ENCODE measurements around the gene SLC30A9. TPM values are rescaled to one million over a fixed set of nuclear protein-coding genes. Genes with fewer than 3 reads are reported as not detected.

SLC30A9 gene
- total RNA-seq, 4 donors from 2014 or later = 24.5 to 35.6 (median 27.3) TPM

GRCh38 chr4:42123071-42123644 is 132.8 kb downstream of the SLC30A9 start:
- H3K27ac ChIP-seq = no peak overlapping the region
- ATAC-seq (no peak), DNase-seq (no peak)
- H3K27me3 ChIP-seq = peaks cover 11 to 13% (median 12%) of the 10 kb centered on the region in 3 donors
- TF ChIP-seq POLR2A (IDR thresholded peaks at IDR 0.05) (no peak), CTCF (IDR thresholded peaks at IDR 0.05 in 4 of 5, conservative IDR thresholded peaks at IDR 0.05 in 1 of 5) (no peak)
- no peaks in the 10 kb centered on the region for H3K9me3 ChIP-seq
- in situ Hi-C loops (cut with MboI; ENCODE audit: low sequenced_read_pairs in 4 of 4) (no loop called here), intact Hi-C loops (cut with DNase I; ENCODE audit: low total_unique reads) (no loop called here)
- H3K4me1 ChIP-seq = no peaks in the 10 kb centered on the region
- no peaks in the 10 kb centered on the region for H3K36me3 ChIP-seq
- H3K4me3 ChIP-seq = no peak overlapping the region

GRCh38 chr4:42132099-42132498 is 141.8 kb downstream of the SLC30A9 start:
- Histone ChIP-seq H3K27me3 (peaks cover 0 to 2% (median 0%) of the 10 kb centered on the region in 3 donors), H3K36me3 (no peaks in the 10 kb centered on the region), H3K4me1 (no peaks in the 10 kb centered on the region), H3K4me3 (no peak overlapping the region), H3K27ac (no peak overlapping the region), H3K9me3 (no peaks in the 10 kb centered on the region)
- no peak for ATAC-seq
- in situ Hi-C loops (cut with MboI; ENCODE audit: low sequenced_read_pairs in 4 of 4) (no loop called here), intact Hi-C loops (cut with DNase I; ENCODE audit: low total_unique reads) (no loop called here)
- TF ChIP-seq POLR2A (IDR thresholded peaks at IDR 0.05) (no peak), CTCF (IDR thresholded peaks at IDR 0.05 in 4 of 5, conservative IDR thresholded peaks at IDR 0.05 in 1 of 5) (no peak)
- no peak for DNase-seq

DNA sequence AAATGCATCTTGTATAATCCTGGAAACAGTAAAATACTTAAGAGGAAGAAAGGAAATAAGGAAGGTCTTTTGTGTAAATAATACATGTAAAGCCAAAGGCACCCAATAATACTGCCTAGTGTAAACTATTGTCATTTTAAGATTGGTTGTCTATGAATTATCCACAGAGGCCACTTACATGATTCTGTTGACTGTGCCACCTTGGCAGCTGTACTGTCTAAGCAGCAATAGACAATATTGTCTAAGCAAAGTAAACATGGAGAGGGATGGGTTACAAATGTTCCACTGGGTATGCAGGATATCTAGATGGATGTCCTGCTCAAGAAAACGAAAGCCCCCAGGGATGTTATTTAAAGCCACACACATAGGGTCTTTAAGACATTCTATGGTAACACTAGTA is 142.7 kb downstream of the SLC30A9 start:
- ATAC-seq = no peak
- TF ChIP-seq POLR2A (IDR thresholded peaks at IDR 0.05) = no peak
- no peak for TF ChIP-seq CTCF (IDR thresholded peaks at IDR 0.05 in 4 of 5, conservative IDR thresholded peaks at IDR 0.05 in 1 of 5)
- in situ Hi-C loops (cut with MboI; ENCODE audit: low sequenced_read_pairs in 4 of 4) = no loop called here

DNA sequence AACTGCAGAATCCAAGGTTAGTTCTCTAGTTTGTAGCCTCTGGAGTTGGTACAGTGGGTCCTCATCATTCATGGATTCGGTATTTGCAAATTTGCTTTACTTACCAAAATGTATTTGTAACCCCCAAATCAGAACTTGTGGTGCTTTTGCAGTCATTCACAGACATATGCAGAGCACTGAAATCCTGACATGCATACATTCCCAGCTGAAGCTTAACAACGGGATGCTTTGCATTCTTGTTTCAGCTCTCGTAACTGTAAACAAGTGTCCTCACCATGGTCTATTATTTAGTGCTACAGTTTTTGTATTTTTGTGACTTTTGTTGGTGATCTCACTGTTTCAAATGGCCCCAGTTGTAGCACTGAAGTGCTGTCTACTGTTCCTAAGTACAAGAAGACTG is 146.0 kb downstream of the SLC30A9 start:
- Histone ChIP-seq H3K27me3 (peaks cover 0 to 5% (median 5%) of the 10 kb centered on the region in 3 donors), H3K4me3 (no peak overlapping the region), H3K36me3 (no peaks in the 10 kb centered on the region), H3K4me1 (no peaks in the 10 kb centered on the region), H3K27ac (no peak overlapping the region), H3K9me3 (no peaks in the 10 kb centered on the region)
- DNase-seq = no peak
- in situ Hi-C loops (cut with MboI; ENCODE audit: low sequenced_read_pairs in 4 of 4) (no loop called here), intact Hi-C loops (cut with DNase I; ENCODE audit: low total_unique reads) (no loop called here)
- no peak for ATAC-seq
- TF ChIP-seq POLR2A (IDR thresholded peaks at IDR 0.05) (no peak), CTCF (IDR thresholded peaks at IDR 0.05 in 4 of 5, conservative IDR thresholded peaks at IDR 0.05 in 1 of 5) (no peak)

More for the DNA sequence above, 142.7 kb downstream of the SLC30A9 start:
- H3K9me3 ChIP-seq = no peaks in the 10 kb centered on the region
- no peak overlapping the region for H3K4me3 ChIP-seq
- no peak overlapping the region for H3K27ac ChIP-seq
- H3K36me3 ChIP-seq = no peaks in the 10 kb centered on the region
- intact Hi-C loops (cut with DNase I; ENCODE audit: low total_unique reads) = no loop called here
- no peaks in the 10 kb centered on the region for H3K4me1 ChIP-seq
- H3K27me3 ChIP-seq = peaks cover 0 to 2% (median 0%) of the 10 kb centered on the region in 3 donors
- no peak for DNase-seq

Other genes with a start within 250 kb of the SLC30A9 start
- not detected for gene PHOX2B, start 241.8 kb upstream of the SLC30A9 start, total RNA-seq
- 10 to 100 TPM; 20.6 to 29.3 (median 26.4) TPM for gene TMEM33, start 55.1 kb upstream of the SLC30A9 start, total RNA-seq
- gene DCAF4L1, start 8.8 kb upstream of the SLC30A9 start, total RNA-seq = 1 to 10 TPM in 2 of 4 donors, under 1 TPM in 2; 0.20 to 1.7 (median 0.70) TPM
- not detected for gene BEND4, start 162.1 kb downstream of the SLC30A9 start, total RNA-seq

Data from gastrocnemius medialis (tissue), 4 donors.